NOMO-1 (cell line): ENCODE measurements around the gene KNL1.
A peak's percentile ranks its signal among the peaks of the same experiment; 100 is the strongest.

Source experiments
- DNase-seq, 2 experiments: peaks; one replicate each; lab custom pipeline; 2025; ENCODE audit not compliant: unreplicated experiment in 2 of 2; lab: John Stamatoyannopoulos, UW

Gene KNL1

DNA sequence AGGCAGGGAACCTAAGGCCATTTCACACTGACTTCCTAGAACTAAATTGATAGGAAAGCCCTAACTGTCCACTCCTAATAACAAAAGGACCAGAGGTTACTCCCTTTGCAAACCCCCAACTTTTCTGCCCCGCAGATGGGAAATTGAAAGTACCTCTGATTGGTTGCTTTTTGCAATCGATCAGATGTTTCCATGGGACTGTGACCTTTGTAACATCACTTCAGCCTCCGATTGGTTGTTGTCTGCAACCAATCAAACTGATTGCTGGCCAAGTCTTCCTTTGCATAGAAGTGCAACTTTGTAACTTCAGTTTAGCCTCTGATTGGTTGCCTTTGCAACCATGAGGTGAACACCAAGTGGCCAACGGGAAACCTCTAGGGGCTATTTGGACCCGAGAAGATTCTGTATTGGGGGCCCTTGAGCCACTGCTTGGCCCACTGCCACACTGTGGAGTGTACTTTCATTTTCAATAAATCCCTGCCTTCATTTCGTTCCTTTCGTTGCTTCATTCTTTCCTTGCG is 11.3 kb upstream of the KNL1 start:
- DNase-seq = peak; percentile 83 to 92

DNA sequence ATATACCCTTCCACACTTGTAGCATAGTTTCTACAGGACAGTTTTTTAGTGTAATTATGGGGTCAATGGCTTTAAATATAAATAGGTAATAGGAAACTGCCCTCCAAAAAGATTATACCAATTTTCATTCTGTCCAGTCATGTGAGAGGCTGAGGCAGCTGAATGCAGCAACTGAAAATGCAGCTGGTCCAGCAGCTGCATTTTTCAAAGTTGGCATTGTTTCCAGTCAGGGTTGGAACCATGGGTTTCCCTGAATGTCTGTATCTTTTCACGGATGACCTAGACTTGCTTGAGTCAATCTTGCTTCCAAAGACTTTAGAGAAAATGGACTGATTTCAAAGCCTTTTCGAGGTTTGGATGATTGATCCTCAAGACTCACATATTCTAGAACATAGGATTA is 9.9 kb upstream of the KNL1 start:
- no peak for DNase-seq

DNA sequence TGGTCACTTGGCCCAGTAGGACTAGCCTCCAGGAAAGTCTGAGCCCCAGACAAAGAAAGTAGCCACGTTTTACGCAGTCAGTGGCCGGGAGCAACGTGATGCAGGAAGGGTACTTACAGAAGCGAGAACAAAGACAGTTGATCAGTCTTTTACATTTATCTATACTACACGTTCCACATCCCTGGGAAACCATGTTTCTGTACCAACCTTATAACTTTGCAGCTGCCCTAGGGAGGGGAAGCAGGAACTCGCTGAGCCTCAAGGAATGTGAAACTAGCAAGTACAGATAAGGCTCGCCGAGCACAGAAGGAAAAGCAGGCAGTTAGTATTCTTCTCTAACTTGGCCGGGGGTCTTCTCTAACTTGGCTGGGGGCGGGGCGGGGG is 3.4 kb upstream of the KNL1 start:
- DNase-seq = peak in 1 of 2 experiments; percentile 10

DNA sequence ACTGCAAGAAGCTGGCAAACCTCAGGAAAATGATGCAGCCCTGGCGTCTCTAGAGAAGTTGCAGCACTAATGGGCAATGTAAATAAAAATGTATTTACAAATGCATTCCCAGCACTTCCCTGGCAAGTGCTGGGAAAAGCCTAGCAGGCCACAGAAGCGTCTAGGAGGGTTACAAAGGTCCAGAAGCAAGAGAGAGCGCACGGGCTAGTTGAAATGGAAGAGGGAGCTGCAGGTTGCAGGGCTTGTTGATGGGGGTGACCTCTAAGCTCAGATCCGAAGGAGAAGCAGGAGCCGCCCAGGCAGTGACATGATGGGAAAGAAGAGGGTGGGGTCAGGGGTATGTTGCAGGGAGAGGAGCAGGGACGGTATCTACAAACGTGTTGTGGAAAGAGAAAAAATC is 2.7 kb upstream of the KNL1 start:
- no peak for DNase-seq

DNA sequence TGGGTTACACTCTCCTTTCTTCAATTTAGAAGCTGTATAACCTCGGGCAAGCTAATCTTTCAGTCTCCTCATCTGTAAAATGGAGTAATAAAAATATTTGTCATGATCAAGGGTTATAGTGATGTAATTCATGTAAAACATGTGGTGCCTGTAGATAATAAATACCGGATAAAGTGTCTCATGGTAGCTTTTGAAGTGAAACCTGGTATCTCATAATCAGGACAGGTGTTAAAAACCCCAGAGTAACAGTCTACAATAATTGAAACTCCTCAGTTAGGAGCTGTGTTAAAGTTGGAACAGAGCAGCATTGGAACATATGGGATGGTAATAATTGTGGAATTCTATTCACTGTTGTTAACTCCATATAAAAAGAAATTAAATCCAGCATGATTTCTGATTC is 884 bp upstream of the KNL1 start:
- no peak for DNase-seq

DNA sequence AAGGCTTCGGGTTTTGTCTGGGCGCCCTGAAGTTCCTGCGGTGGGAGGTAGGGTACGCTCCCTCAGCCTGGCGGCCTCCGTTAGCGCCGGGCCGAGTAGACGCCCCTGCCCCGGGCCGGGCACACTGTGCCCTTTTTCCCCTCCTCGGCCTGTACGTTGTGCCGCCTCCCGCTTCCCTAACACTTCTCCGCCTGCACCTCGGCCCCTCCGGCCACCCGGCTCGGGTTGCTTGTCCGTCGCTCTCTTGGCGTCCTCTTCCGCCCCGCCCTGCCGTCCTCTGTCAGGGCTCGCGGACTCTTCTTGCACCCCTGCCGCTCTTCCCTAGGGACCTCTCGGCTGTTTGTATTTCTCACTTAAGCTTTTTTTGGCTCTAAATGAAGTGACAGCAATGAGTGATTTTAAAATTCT is 384 bp downstream of the KNL1 start:
- peak; percentile 68 to 78 for DNase-seq

DNA sequence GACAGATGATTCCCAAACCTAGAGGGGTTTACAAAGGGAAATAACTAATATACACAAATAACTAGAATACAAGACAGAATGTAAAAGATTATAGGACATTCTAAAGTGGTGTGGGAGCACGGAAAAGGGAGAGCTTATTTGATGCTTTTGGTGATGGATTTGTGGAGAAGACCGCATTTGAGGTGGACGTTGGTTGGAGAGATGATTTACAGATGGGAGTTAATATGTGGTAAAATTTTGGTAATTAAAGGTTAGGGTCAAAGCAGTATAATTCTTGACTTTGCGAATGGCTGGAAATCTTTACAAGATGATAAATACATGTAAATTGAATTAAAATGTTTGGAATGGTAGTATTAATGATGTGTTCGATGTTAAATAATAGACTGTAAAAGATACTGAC is 1.2 kb downstream of the KNL1 start:
- DNase-seq = no peak

DNA sequence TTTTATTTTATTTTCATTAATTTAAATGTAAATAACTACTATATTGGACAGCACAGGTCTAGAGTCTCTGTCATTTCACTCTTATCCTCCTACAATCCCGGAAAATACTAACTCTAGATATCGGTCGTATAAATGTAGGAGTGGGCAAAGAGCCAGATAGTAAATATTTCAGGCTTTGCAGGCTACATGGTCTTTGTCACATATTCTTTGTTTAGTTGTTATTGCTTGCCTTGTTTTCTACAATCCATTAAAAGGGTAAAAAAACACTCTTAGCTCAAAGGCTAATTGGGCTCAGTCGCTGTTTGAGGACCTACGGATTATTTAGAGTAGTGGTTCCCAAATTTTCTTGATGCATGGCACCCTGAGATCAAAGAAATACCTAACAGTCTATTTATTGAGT is 1.7 kb downstream of the KNL1 start:
- no peak for DNase-seq

DNA sequence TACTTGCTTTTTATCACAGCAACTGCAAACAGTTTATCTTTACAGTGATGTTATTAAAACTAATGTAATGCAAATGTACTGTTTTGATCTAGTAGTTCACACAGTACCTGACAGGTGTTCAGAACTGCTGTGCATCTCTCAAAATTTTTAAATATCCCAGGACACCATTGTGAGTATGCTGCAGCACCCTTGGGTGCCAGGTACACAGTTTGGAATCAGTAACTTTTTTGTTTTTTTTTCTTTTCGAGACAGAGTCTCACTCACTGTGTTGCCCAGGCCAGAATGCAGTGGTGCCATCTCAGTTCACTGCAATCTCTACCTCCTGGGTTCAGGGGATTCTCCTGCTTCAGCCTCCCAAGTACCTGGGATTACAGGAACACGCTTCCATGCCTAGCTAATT is 3.0 kb downstream of the KNL1 start:
- no peak for DNase-seq

DNA sequence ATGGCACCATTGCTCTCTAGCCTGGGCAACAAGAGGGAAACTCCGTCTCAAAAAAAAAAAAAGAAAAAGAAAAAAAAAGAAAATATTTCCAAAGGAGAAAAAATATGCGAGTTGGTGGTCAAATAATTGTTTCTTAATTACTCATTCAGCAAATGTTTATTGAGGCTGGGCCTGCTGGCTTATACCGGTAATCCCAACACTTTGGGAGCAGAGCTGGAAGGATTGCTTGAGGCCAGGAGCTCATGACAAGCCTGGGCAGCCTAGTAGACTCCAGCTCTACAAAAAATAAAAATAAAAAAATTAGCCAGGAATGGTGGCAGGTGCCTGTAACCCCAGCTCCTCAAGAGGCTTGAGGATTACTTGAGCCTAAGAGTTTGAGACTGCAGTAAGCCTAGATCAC is 4.1 kb downstream of the KNL1 start:
- DNase-seq = no peak

DNA sequence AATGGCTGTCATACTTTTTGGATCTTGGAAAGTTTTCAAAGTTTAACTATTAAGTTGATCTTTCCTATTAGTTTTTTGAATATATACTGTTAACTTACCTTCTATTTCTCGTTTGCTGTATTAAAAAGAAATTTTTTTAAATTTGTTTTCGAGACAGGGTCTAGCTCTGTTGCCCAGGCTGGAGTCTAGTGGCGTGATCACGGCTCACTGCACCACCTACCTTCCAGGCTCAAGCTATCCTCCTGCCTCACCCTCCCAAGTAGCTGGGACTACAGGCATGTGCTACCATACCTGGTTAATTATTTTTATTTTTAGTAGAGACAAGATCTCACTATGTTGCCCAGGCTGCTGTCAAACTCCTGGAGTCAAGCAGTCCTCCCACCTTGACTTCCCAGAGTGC is 4.6 kb downstream of the KNL1 start:
- no peak for DNase-seq

DNA sequence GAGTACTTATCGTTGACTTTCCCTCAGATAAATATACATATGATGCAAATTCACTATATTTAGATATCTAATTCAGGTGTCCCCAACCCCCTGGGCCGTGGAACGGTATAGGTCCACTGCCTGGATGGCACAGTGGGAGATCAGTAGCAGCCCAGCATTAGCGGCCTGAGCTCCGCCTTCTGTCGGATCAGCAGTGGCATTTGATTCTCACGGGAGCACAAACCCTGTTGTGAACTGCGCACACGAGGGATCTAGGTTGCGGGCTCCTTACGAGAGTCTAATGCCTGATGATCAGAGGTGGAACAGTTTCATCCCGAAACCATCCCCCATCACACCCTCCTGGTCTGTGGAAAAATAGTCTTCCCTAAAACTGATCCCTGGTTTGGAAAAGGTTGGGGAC is 6.9 kb downstream of the KNL1 start:
- DNase-seq = no peak

DNA sequence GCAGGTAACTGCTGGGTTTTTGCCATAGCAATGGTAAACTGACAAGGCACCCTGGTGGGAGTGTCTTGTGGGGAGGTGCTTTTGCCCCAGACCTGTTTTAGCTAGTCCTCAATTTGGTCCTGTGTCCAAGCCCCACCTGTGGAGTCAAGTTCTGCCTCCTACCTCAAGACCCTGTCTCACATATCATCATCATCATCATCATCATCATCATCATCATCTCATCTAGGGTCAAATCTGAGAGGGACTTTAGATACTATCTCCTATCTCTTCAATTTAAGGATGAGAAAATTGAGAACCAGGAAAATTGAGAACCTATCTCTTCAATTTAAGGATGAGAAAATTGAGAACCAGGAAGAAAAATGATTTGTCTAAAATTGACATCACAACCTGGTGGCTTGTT is 9.9 kb downstream of the KNL1 start:
- DNase-seq = no peak

DNA sequence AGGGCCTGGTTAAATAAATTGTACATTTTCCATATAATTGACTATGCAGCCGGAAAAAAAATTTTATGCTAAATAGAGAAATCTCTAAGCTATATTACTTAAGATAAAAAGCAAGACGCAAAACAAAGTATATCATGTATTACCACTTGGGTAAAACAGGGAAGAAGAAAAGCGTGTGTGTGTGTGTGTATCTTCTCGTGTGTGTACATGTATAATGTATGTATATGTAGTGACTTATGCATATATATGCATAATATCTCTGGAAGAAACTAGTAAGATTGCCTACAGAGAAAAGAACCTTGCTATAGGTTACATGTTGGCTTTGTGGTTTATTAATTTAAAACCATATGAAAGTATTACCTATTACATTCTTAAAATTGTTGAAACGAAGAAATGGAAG is 19.0 kb downstream of the KNL1 start:
- DNase-seq = no peak

DNA sequence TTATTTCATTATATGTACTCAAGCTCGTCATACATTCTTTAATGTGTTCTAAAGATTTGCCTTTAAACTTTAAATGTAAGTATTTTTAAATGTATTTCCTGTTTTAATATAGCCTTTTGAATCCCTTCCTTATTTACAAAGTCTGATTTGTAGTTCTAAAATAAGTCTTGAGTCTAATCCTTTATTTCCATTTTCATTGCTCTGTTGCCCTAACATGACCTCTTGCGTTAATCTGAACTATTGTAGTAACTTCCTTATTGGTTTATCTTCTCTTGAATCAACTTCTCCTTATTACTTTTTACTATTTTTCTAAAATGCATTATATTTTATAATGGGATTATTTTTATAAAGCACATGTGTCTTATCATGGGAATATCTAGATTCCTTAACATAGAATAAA is 24.0 kb downstream of the KNL1 start:
- DNase-seq = peak in 1 of 2 experiments; percentile 56

DNA sequence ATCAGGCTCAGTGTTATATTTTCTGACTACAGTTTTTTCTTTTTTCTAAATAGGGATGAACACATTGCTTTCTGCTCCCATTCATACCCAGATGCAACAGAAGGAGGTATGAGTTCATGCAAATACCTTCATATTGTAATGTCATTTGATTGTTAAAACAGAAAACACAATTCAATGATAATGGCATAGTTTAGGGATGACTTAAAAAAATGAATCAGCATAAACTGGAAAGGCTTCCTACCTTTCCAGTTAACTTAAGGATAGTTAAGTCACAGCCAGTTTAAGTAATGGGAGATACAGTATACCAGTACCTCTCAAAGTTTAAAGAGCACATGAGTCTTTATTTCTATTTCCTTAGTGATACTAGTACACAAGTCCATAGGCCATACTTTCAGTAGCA is 24.9 kb downstream of the KNL1 start:
- DNase-seq = no peak

DNA sequence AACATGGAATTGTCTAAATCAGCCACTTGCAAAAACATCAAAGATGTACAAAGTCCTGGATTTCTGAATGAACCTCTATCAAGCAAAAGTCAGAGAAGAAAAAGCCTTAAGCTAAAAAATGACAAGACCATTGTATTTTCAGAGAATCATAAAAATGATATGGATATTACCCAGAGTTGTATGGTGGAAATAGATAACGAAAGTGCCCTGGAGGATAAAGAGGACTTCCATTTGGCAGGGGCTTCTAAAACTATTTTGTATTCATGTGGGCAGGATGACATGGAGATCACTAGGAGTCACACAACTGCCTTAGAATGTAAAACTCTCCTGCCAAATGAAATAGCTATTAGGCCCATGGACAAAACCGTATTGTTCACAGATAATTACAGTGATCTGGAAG is 29.3 kb downstream of the KNL1 start:
- no peak for DNase-seq

DNA sequence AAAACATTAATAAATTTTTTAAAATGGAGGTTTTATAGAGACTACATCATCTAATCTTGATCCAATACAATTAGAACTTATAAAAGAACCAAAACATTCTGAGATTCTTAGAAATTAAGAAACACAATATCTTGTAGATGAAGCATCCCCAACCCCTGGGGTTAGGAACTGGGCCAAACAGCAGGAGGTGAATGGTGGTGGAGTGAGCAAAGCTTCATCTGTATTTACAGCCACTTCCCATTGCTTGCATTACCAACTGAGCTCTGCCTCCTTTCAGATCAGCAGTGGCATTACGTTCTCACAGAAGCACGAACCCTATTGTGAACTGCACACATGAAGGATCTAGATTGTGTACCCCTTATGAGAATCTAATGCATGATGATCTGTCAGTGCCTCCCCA is 36.3 kb downstream of the KNL1 start:
- DNase-seq = no peak

DNA sequence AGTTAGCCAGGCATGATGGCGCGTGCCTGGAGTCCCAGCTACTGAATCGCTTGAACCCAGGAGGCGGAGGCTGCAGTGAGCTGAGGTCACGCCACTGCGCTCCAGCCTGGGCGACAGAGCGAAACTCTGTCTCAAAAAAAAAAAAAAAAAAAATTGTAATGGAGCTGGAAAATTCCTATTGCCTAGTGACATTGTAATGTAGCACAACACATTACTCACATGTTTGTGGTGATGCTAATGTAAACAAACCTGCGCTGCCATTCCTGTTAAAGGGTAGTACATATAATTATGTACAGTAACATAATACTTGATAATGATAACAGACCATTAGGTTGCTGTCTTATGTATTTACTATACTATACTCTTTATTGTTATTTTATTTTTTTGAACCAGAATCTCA is 39.1 kb downstream of the KNL1 start:
- no peak for DNase-seq

DNA sequence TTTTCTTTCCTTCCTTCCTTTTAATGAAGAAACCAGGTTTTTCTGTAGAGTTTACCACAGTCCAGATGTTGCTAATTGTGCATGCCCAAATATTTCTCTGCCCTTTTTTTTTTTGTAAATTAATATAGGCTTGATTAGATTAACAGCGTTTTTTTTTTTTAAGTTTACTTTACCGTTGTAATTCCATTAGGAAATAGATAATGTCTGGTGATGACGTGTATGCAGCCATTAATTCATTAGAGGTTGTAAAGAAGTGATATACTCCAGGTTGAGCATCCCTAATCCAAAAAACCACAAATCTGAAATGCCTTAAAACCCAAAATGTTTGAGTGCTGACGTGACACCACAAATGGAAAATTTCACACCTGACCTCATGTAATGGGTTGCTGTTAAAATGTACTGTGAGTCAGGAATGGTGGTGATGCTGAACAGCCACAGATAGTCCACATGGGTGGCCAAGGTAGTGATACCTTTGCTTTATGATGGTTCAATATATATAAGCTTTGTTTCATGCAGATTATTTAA is 43.2 kb downstream of the KNL1 start:
- DNase-seq = no peak

DNA sequence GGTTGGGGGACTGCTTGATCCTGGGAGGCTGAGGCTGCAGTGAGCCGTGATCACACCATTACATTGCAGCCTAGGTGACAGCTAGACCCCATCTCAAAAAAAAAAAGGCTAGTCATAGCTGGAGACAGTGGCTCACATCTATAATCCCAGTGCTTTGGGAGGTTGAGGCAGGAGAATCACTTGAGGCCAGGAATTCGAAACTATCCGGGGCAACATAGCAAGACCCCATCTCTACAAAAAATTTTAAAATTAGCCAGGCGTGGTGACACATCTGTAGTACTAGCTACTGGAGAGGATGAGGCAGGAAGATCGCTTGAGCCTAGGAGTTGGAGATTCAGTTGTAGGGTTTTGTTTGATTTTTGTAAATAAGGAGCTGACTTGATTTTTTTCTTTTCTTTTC is 45.6 kb downstream of the KNL1 start:
- no peak for DNase-seq

DNA sequence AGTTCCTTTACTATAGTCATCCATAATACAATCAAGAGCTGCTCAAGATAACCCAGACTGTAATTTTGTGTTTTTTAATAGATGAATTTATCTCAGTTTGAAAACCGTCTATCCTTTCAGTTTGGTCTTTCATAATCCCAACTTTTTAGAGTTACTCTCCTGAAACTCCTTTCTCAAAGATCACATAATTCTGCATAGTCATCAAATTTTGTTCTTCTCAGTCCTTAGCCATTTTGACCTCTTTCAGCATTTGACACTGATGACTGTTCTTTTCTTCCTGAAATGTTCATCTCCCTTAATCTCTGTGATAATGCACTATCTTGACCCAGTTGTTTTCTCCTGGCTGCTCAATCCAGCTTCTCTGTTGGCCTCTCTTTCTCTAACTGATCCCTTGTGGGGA is 53.5 kb downstream of the KNL1 start:
- DNase-seq = no peak

DNA sequence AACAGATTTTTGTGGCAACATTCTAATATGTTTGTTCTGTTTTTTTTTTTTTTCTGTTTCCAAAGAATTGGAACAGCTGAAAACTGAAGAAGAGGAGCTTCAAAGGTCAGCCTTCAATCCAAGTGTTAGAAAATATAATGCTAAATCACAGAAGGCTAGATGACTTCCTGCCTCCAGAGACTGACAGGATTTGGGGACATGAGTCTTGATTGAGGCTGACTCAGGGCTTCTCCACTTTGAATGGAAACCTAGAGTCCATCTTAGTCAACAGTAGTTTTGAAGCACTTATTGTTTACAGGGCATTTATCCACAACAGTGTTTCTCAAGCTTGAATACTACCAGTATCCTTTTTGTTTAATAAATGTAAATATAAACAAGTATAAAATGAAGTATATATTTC is 56.4 kb downstream of the KNL1 start:
- no peak for DNase-seq

DNA sequence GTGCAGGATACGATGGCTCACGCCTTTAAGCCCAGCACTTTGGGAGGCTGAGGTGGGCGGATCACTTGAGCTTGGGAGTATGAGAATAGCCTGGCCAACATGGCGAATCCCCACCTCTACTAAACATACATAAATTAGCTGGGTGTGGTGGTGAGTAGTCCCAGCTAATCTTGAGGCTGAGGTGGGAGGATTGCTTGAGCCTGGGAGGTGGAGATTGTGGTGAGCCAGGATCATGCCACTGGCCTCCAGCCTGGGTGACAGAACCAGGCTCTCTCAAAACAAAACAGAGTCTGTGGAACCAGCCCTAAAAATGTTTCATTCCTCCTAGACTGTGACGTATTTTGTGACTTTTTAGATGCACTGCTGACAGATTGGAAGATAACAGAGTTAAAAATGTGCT is 66.6 kb downstream of the KNL1 start:
- no peak for DNase-seq
